GM23338 (cell line): ENCODE data around the gene GTF2H4. TPM values are rescaled to one million over a fixed set of nuclear protein-coding genes. Genes with fewer than 3 reads are reported as not detected.

Experiments used
- ATAC-seq: fragments of 200-7000 bp; cut with Tn5 transposase; 3 replicates; pipeline ENCODE4 v1.9.1; 2020
- DNase-seq: peaks from one replicate; pipeline ENCODE4 v3.0.0-alpha.2; 2015; ENCODE audit warnings: low spot score
- H2AFZ ChIP-seq: fragments of 200-600 bp; sonication (generic); 2 replicates; pipeline ENCODE4 v1.8.0; 2016; ENCODE audit warnings: antibody characterized with exemption, mild to moderate bottlenecking, moderate library complexity
- H3F3A ChIP-seq: fragments of 200-600 bp; sonication (generic); replicated peaks from 2 replicates; pipeline ENCODE4 v1.8.0; 2017; ENCODE audit warnings: antibody characterized with exemption, mixed run types, low read depth
- H3K27ac ChIP-seq: fragments of 200-600 bp; sonication (generic); 2 replicates; pipeline ENCODE4 v1.6.1; 2016; ENCODE audit warnings: low read depth
- H3K27me3 ChIP-seq: fragments of 200-600 bp; sonication (generic); 2 replicates; pipeline ENCODE4 v1.8.0; 2016; ENCODE audit warnings: mild to moderate bottlenecking, mixed run types, moderate library complexity; ENCODE audit not compliant: insufficient read depth
- H3K36me3 ChIP-seq: fragments of 200-600 bp; sonication (generic); 2 replicates; pipeline ENCODE4 v1.8.0; 2016; ENCODE audit warnings: mild to moderate bottlenecking; ENCODE audit not compliant: insufficient read depth
- H3K4me1 ChIP-seq: fragments of 200-600 bp; sonication (generic); 2 replicates; pipeline ENCODE4 v1.8.0; 2016; ENCODE audit warnings: mild to moderate bottlenecking, moderate library complexity; ENCODE audit not compliant: insufficient read depth
- H3K4me2 ChIP-seq: fragments of 200-600 bp; sonication (generic); 2 replicates; pipeline ENCODE4 v1.7.1; 2017; ENCODE audit warnings: mixed run types
- H3K4me3 ChIP-seq: fragments of 200-600 bp; sonication (generic); 2 replicates; pipeline ENCODE4 v1.6.1; 2016; ENCODE audit warnings: mixed run types
- H3K79me2 ChIP-seq: fragments of 200-600 bp; sonication (generic); replicated peaks from 2 replicates; pipeline ENCODE4 v1.8.0; 2017; ENCODE audit warnings: mild to moderate bottlenecking; ENCODE audit not compliant: insufficient read depth
- H3K9me2 ChIP-seq: fragments of 200-600 bp; sonication (generic); 2 replicates; pipeline ENCODE4 v1.8.0; 2017; ENCODE audit not compliant: insufficient read depth
- H4K20me1 ChIP-seq: fragments of 200-600 bp; sonication (generic); replicated peaks from 2 replicates; pipeline ENCODE4 v1.8.0; 2017; ENCODE audit warnings: mild to moderate bottlenecking; ENCODE audit not compliant: insufficient read depth
- H3K27ac Mint-ChIP-seq: 2 replicates; pipeline ENCODE4 v1.8.0; 2020; ENCODE audit warnings: inconsistent platforms, mild to moderate bottlenecking, moderate library complexity, mixed read lengths
- H3K27me3 Mint-ChIP-seq: 3 replicates; pipeline ENCODE4 v1.8.0; 2022; ENCODE audit warnings: low read depth, mild to moderate bottlenecking, moderate library complexity, mixed read lengths, inconsistent platforms; ENCODE audit not compliant: insufficient read depth, poor library complexity
- H3K36me3 Mint-ChIP-seq: 3 replicates; pipeline ENCODE4 v1.8.0; 2021; ENCODE audit warnings: low read depth, mild to moderate bottlenecking, inconsistent platforms, moderate library complexity, mixed read lengths
- H3K4me1 Mint-ChIP-seq: 3 replicates; pipeline ENCODE4 v1.8.0; 2020; ENCODE audit warnings: mild to moderate bottlenecking, inconsistent platforms, mixed read lengths
- H3K4me3 Mint-ChIP-seq: 3 replicates; pipeline ENCODE4 v1.8.0; 2021; ENCODE audit warnings: moderate library complexity, mild to moderate bottlenecking, inconsistent platforms, mixed read lengths
- H3K9me3 Mint-ChIP-seq: 3 replicates; pipeline ENCODE4 v1.8.0; 2020; ENCODE audit warnings: moderate library complexity, mild to moderate bottlenecking, inconsistent platforms, mixed read lengths
- CTCF ChIP-seq, 2 experiments: fragments of 200-600 bp in 1 of 2; sonication (generic) in 1 of 2; conservative IDR thresholded peaks; 2 replicates each; pipeline versions ENCODE4 v1.5.1 to v1.6.1; 2016 to 2017; ENCODE audit warnings: antibody characterized with exemption in 2 of 2, low read depth in 2 of 2, mild to moderate bottlenecking in 2 of 2, moderate library complexity in 1 of 2
- ETS1 ChIP-seq: IDR thresholded peaks from 2 replicates; pipeline ENCODE4 v1.6.1; 2016; ENCODE audit warnings: antibody characterized with exemption
- EZH2 ChIP-seq: fragments of 200-600 bp; sonication (generic); IDR thresholded peaks from one replicate; pipeline ENCODE4 v1.8.0; 2017; ENCODE audit warnings: antibody characterized with exemption, mild to moderate bottlenecking, low read depth; ENCODE audit not compliant: unreplicated experiment
- ZNF331 ChIP-seq: fragments of 250-450 bp; sonication (Bioruptor Pico); IDR thresholded peaks from 2 replicates; pipeline ENCODE4 v1.5.0; 2020; ENCODE audit warnings: low read depth, mild to moderate bottlenecking, moderate library complexity
- polyA plus RNA-seq: library from polyadenylated mRNA; unstranded; fragments of >200 nt; fragmentation: Nextera tagmentation; extraction: Ambion mirVana; gene quantifications from 2 replicates; pipeline ENCODE4 v1.2.1, GENCODE V29; 2016
- total RNA-seq: library from RNA; depleted of rRNA; stranded (reverse); fragments of >200 nt; shearing (Covaris generic); gene quantifications from 2 replicates; pipeline ENCODE4 v1.2.3, GENCODE V29; 2014
- TF ChIP-seq, protein P1 (sequence below): fragments of 250-450 bp; sonication (Bioruptor Pico); IDR thresholded peaks from 2 replicates; pipeline ENCODE4 v1.5.0; 2020; ENCODE audit warnings: mild to moderate bottlenecking, moderate library complexity

The GTF2H4 gene
- total and polyA plus RNA-seq, 2 experiments from 2014 or later, result 14.8 to 32.6 TPM

DNA sequence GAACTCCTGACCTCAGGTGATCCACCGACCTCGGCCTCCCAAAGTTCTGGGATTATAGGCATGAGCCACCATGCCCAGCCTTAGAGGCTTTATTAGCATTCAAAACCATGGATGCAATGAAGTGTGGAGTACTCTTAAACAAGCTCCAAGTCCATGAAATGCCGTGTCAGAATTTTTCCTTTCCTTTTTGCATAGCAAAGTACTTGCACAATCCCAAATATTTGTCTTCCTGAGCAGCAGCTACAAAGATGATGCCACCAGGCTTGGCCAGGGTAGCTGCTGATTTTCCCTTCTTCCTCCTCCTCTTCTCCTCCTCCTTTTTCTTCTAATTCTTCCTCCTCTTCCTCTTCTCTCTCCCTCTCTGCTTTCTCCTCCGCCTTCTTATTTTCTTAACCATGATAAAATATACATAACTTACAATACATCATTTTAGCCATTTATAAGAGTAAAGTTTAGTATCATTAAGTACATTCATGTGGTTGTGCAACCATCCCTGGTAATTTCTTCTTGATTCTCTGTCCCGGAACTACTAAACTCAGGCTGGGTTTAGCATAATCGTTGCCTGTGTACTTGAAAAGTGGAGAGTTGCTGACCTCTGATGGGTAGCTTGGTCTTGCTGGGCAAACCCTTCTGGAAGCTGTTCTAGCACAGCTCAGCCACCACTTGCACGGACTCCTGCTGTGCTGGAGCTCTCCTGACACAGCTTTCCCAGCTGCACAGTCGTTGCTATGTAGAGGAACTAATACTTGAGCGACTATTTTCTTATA lies 53.1 kb downstream of the GTF2H4 start:
- H3K27me3 Mint-ChIP-seq, result peaks cover 17% of the 10 kb centered on the region
- no peak for ATAC-seq
- H3K4me3 Mint-ChIP-seq, result no peak overlapping the region

GRCh38 chr6:30962716-30963115 lies 54.7 kb downstream of the GTF2H4 start:
- Mint-ChIP-seq H3K9me3 (peaks cover 7% of the 10 kb centered on the region), H3K4me1 (no peaks in the 10 kb centered on the region; the same call in 2 of the 3 replicates), H3K27ac (no peak overlapping the region), H3K4me3 (no peak overlapping the region), H3K27me3 (peaks cover 7% of the 10 kb centered on the region), H3K36me3 (no peaks in the 10 kb centered on the region; the same call in 2 of the 3 replicates)
- Histone ChIP-seq H3K27ac (no peak overlapping the region), H3K4me3 (no peak overlapping the region), H3K27me3 (peaks cover 3% of the 10 kb centered on the region; the same call in 1 of the 2 replicates), H3K36me3 (no peaks in the 10 kb centered on the region), H3K79me2 (no peaks in the 10 kb centered on the region), H2AFZ (no peak overlapping the region), H3F3A (no peaks in the 10 kb centered on the region), H4K20me1 (no peaks in the 10 kb centered on the region), H3K9me2 (0 out of 2 replicates have a peak, but pooled peaks cover 11% of the 10 kb centered on the region), H3K4me1 (no peaks in the 10 kb centered on the region), H3K4me2 (no peak overlapping the region)
- DNase-seq (no peak), ATAC-seq (no peak)
- TF ChIP-seq ZNF331 (CRISPR knock-in tag), result no peak
- TF ChIP-seq, protein P1, sequence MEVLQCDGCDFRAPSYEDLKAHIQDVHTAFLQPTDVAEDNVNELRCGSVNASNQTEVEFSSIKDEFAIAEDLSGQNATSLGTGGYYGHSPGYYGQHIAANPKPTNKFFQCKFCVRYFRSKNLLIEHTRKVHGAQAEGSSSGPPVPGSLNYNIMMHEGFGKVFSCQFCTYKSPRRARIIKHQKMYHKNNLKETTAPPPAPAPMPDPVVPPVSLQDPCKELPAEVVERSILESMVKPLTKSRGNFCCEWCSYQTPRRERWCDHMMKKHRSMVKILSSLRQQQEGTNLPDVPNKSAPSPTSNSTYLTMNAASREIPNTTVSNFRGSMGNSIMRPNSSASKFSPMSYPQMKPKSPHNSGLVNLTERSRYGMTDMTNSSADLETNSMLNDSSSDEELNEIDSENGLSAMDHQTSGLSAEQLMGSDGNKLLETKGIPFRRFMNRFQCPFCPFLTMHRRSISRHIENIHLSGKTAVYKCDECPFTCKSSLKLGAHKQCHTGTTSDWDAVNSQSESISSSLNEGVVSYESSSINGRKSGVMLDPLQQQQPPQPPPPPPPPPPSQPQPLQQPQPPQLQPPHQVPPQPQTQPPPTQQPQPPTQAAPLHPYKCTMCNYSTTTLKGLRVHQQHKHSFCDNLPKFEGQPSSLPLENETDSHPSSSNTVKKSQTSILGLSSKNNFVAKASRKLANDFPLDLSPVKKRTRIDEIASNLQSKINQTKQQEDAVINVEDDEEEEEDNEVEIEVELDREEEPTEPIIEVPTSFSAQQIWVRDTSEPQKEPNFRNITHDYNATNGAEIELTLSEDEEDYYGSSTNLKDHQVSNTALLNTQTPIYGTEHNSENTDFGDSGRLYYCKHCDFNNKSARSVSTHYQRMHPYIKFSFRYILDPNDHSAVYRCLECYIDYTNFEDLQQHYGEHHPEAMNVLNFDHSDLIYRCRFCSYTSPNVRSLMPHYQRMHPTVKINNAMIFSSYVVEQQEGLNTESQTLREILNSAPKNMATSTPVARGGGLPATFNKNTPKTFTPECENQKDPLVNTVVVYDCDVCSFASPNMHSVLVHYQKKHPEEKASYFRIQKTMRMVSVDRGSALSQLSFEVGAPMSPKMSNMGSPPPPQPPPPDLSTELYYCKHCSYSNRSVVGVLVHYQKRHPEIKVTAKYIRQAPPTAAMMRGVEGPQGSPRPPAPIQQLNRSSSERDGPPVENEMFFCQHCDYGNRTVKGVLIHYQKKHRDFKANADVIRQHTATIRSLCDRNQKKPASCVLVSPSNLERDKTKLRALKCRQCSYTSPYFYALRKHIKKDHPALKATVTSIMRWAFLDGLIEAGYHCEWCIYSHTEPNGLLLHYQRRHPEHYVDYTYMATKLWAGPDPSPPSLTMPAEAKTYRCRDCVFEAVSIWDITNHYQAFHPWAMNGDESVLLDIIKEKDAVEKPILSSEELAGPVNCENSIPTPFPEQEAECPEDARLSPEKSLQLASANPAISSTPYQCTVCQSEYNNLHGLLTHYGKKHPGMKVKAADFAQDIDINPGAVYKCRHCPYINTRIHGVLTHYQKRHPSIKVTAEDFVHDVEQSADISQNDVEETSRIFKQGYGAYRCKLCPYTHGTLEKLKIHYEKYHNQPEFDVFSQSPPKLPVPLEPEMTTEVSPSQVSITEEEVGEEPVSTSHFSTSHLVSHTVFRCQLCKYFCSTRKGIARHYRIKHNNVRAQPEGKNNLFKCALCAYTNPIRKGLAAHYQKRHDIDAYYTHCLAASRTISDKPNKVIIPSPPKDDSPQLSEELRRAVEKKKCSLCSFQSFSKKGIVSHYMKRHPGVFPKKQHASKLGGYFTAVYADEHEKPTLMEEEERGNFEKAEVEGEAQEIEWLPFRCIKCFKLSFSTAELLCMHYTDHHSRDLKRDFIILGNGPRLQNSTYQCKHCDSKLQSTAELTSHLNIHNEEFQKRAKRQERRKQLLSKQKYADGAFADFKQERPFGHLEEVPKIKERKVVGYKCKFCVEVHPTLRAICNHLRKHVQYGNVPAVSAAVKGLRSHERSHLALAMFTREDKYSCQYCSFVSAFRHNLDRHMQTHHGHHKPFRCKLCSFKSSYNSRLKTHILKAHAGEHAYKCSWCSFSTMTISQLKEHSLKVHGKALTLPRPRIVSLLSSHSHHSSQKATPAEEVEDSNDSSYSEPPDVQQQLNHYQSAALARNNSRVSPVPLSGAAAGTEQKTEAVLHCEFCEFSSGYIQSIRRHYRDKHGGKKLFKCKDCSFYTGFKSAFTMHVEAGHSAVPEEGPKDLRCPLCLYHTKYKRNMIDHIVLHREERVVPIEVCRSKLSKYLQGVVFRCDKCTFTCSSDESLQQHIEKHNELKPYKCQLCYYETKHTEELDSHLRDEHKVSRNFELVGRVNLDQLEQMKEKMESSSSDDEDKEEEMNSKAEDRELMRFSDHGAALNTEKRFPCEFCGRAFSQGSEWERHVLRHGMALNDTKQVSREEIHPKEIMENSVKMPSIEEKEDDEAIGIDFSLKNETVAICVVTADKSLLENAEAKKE, result no peak

More for the DNA sequence above, 53.1 kb downstream of the GTF2H4 start:
- peaks cover 7% of the 10 kb centered on the region for H3K9me3 Mint-ChIP-seq
- H3K27ac Mint-ChIP-seq, result no peak overlapping the region
- no peak for TF ChIP-seq EZH2
- TF ChIP-seq ETS1, result no peak
- TF ChIP-seq CTCF (conservative IDR thresholded peaks at IDR 0.05; ENCODE audit: low read depth in 2 of 2), result no peak
- no peak for DNase-seq
- Histone ChIP-seq H3K36me3 (no peaks in the 10 kb centered on the region), H3K79me2 (no peaks in the 10 kb centered on the region), H3K4me2 (no peak overlapping the region), H4K20me1 (no peaks in the 10 kb centered on the region), H3K4me3 (no peak overlapping the region), H3K9me2 (0 out of 2 replicates have a peak, but pooled peaks cover 11% of the 10 kb centered on the region), H3K27me3 (peaks cover 19% of the 10 kb centered on the region), H3K4me1 (peaks cover 4% of the 10 kb centered on the region; the same call in 1 of the 2 replicates), H2AFZ (no peak overlapping the region), H3F3A (peaks cover 1% of the 10 kb centered on the region; the same call in 1 of the 2 replicates), H3K27ac (no peak overlapping the region)
- no peaks in the 10 kb centered on the region; the same call in 2 of the 3 replicates for H3K36me3 Mint-ChIP-seq
- peaks cover 7% of the 10 kb centered on the region; the same call in 1 of the 3 replicates for H3K4me1 Mint-ChIP-seq
